Stimulated activated CD4-positive, alpha-beta T cell treated with anti-CD3 and anti-CD28 coated beads, Interleukin-15, amount 100 ng/mL, for 1 hour (primary cell): ENCODE measurements around the gene AFAP1.
A peak's percentile ranks its signal among the peaks of the same experiment; 100 is the strongest.

Source experiments
- DNase-seq, 2 donors: peaks; one replicate each; pipeline ENCODE4 v3.0.0-alpha.2; 2020; ENCODE audit warnings: low read depth in 1 of 2, low spot score in 1 of 2

The AFAP1 gene

GRCh38 chr4:7844594-7844991, 95.1 kb downstream of the AFAP1 start:
- DNase-seq, result no peak

- peak; percentile 45 to 65 for DNase-seq
Measured at GRCh38 chr4:7843831-7844593, 95.6 kb downstream of the AFAP1 start.

- DNase-seq, result no peak
Measured at GRCh38 chr4:7842384-7843279, 97.0 kb downstream of the AFAP1 start.

- DNase-seq, result no peak
Measured at GRCh38 chr4:7841894-7842293, 97.8 kb downstream of the AFAP1 start.

GRCh38 chr4:7841071-7841470, 98.6 kb downstream of the AFAP1 start:
- no peak for DNase-seq

- DNase-seq, result no peak
Measured at GRCh38 chr4:7839856-7840255, 99.8 kb downstream of the AFAP1 start.

GRCh38 chr4:7838136-7838782, 101.4 kb downstream of the AFAP1 start:
- DNase-seq, result no peak

GRCh38 chr4:7837597-7838135, 102.0 kb downstream of the AFAP1 start:
- DNase-seq, result no peak

GRCh38 chr4:7831858-7832730, 107.6 kb downstream of the AFAP1 start:
- DNase-seq, result no peak

- no peak for DNase-seq
Measured at GRCh38 chr4:7831330-7831729, 108.3 kb downstream of the AFAP1 start.

GRCh38 chr4:7830747-7831146, 108.9 kb downstream of the AFAP1 start:
- DNase-seq, result no peak

GRCh38 chr4:7829652-7830580, 109.7 kb downstream of the AFAP1 start:
- no peak for DNase-seq

GRCh38 chr4:7828793-7829301, 110.8 kb downstream of the AFAP1 start:
- DNase-seq, result no peak

GRCh38 chr4:7828011-7828720, 111.5 kb downstream of the AFAP1 start:
- peak; percentile 11 to 27 for DNase-seq

GRCh38 chr4:7827566-7827965, 112.1 kb downstream of the AFAP1 start:
- DNase-seq, result no peak

GRCh38 chr4:7826909-7827306, 112.8 kb downstream of the AFAP1 start:
- DNase-seq, result no peak

GRCh38 chr4:7826176-7826908, 113.3 kb downstream of the AFAP1 start:
- DNase-seq, result no peak

GRCh38 chr4:7824218-7824617, 115.4 kb downstream of the AFAP1 start:
- no peak for DNase-seq
